Neural crest cell (in vitro differentiated cells): ENCODE results near the gene WDR74. TPM values are rescaled to one million over a fixed set of nuclear protein-coding genes. Genes with fewer than 3 reads are reported as not detected.
A peak's percentile ranks its signal among the peaks of the same experiment; 100 is the strongest.

Experiments
- DNase-seq: peaks from one replicate; pipeline ENCODE4 v3.0.0; 2021; ENCODE audit warnings: low read depth, mixed read lengths, low spot score
- H3K27ac Mint-ChIP-seq: one replicate; pipeline ENCODE4 v1.8.0; 2021; ENCODE audit warnings: mild to moderate bottlenecking, mixed read lengths; ENCODE audit not compliant: unreplicated experiment
- H3K27me3 Mint-ChIP-seq: 2 replicates; pipeline ENCODE4 v1.8.0; 2021; ENCODE audit warnings: low read depth, mild to moderate bottlenecking, mixed read lengths
- H3K36me3 Mint-ChIP-seq: 2 replicates; pipeline ENCODE4 v1.8.0; 2021; ENCODE audit warnings: low read depth, mild to moderate bottlenecking, mixed read lengths
- H3K4me1 Mint-ChIP-seq: 2 replicates; pipeline ENCODE4 v1.8.0; 2021; ENCODE audit warnings: mixed read lengths
- H3K4me3 Mint-ChIP-seq: one replicate; pipeline ENCODE4 v1.8.0; 2021; ENCODE audit warnings: mild to moderate bottlenecking, mixed read lengths
- H3K9me3 Mint-ChIP-seq: 2 replicates; pipeline ENCODE4 v1.8.0; 2021; ENCODE audit warnings: mixed read lengths
- total RNA-seq: library from RNA; stranded (reverse); gene quantifications from 2 replicates; pipeline ENCODE4 v1.2.1, GENCODE V29; 2021
- TF ChIP-seq, protein P1 (sequence below): fragments of 200-600 bp; sonication (generic); conservative IDR thresholded peaks from 2 replicates; pipeline ENCODE4 v1.5.0; 2021; ENCODE audit warnings: antibody characterized with exemption, mild to moderate bottlenecking

Gene WDR74
- total RNA-seq, 1 donor from 2014 or later = 62.1 TPM

DNA sequence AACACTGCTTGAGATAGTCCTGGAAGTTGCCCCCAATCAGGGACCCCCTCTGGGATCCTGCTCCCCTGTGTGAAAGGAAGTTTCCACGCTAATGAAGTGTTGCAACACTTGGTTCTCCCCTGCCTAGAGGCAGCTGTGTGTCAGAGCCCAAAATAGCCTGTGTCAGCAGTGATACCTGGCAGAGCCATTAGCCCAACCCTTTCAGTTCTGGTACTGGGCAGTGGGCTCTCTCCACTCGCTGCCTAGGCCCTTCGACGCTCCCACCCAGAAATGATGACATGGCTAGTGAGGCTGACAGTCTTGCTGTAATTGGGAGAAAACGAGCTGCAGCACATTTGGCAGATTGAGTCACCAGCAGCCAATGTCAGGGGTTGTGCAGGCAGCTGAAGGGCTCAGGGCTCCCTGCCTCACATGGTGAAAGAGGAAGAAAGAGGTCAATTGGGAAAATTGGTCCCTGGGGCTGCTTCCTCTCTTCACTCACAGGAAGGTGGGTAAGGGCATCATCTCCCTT, 32.7 kb downstream of the WDR74 start:
- H3K27ac Mint-ChIP-seq = no peak overlapping the region
- H3K4me3 Mint-ChIP-seq = peak overlapping the region; percentile 100
- TF ChIP-seq, protein P1, sequence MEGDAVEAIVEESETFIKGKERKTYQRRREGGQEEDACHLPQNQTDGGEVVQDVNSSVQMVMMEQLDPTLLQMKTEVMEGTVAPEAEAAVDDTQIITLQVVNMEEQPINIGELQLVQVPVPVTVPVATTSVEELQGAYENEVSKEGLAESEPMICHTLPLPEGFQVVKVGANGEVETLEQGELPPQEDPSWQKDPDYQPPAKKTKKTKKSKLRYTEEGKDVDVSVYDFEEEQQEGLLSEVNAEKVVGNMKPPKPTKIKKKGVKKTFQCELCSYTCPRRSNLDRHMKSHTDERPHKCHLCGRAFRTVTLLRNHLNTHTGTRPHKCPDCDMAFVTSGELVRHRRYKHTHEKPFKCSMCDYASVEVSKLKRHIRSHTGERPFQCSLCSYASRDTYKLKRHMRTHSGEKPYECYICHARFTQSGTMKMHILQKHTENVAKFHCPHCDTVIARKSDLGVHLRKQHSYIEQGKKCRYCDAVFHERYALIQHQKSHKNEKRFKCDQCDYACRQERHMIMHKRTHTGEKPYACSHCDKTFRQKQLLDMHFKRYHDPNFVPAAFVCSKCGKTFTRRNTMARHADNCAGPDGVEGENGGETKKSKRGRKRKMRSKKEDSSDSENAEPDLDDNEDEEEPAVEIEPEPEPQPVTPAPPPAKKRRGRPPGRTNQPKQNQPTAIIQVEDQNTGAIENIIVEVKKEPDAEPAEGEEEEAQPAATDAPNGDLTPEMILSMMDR = no peak
- H3K27me3 Mint-ChIP-seq = peaks cover 2% of the 10 kb centered on the region
- DNase-seq = no peak
- peaks cover 4% of the 10 kb centered on the region for H3K36me3 Mint-ChIP-seq
- H3K9me3 Mint-ChIP-seq = no peaks in the 10 kb centered on the region
- H3K4me1 Mint-ChIP-seq = peaks cover 33% of the 10 kb centered on the region

- no peak for DNase-seq
- peaks cover 11% of the 10 kb centered on the region for H3K36me3 Mint-ChIP-seq
- peaks cover 2% of the 10 kb centered on the region for H3K27me3 Mint-ChIP-seq
- peak overlapping the region; percentile 88 for H3K27ac Mint-ChIP-seq
- peaks cover 33% of the 10 kb centered on the region for H3K4me1 Mint-ChIP-seq
- peak overlapping the region; percentile 100 for H3K4me3 Mint-ChIP-seq
- H3K9me3 Mint-ChIP-seq = no peaks in the 10 kb centered on the region
- TF ChIP-seq, protein P1 = no peak
Measured at GRCh38 chr11:62805961-62806441, 33.4 kb downstream of the WDR74 start.

- peaks cover 33% of the 10 kb centered on the region for H3K4me1 Mint-ChIP-seq
Measured at GRCh38 chr11:62805076-62805892, 34.1 kb downstream of the WDR74 start, which contains the start of gene NXF1. Gene NXF1, minus strand, starts transcription at chr11:62805440. Its CDS starts 84 bp downstream, at chr11:62805356.

GRCh38 chr11:62804310-62805075, 34.9 kb downstream of the WDR74 start:
- H3K27me3 Mint-ChIP-seq = peaks cover 2% of the 10 kb centered on the region
- peaks cover 14% of the 10 kb centered on the region for H3K36me3 Mint-ChIP-seq
- H3K27ac Mint-ChIP-seq = peak overlapping the region; percentile 92
- no peaks in the 10 kb centered on the region for H3K9me3 Mint-ChIP-seq
- peaks cover 33% of the 10 kb centered on the region for H3K4me1 Mint-ChIP-seq
- TF ChIP-seq, protein P1 = no peak
- DNase-seq = no peak
- peak overlapping the region; percentile 100 for H3K4me3 Mint-ChIP-seq

More at GRCh38 chr11:62805076-62805892, 34.1 kb downstream of the WDR74 start, which contains the start of gene NXF1:
- TF ChIP-seq, protein P1 = peak; percentile 49
- Mint-ChIP-seq H3K27ac (peak within 1 kb of the TSS; percentile 98), H3K9me3 (no peaks in the 10 kb centered on the region), H3K36me3 (peaks cover 14% of the 10 kb centered on the region), H3K27me3 (peaks cover 2% of the 10 kb centered on the region), H3K4me3 (peak within 1 kb of the TSS; percentile 100)
- DNase-seq = peak; percentile 99

- DNase-seq = no peak
- peaks cover 14% of the 10 kb centered on the region for H3K36me3 Mint-ChIP-seq
- H3K4me3 Mint-ChIP-seq = peak overlapping the region; percentile 38
- H3K4me1 Mint-ChIP-seq = peaks cover 27% of the 10 kb centered on the region
- H3K27me3 Mint-ChIP-seq = peaks cover 2% of the 10 kb centered on the region
- H3K27ac Mint-ChIP-seq = no peak overlapping the region
- H3K9me3 Mint-ChIP-seq = no peaks in the 10 kb centered on the region
- TF ChIP-seq, protein P1 = no peak
Measured at GRCh38 chr11:62801071-62801470, 38.3 kb downstream of the WDR74 start.
